ENCODE data around the gene COL4A1.

The COL4A1 gene

DNA sequence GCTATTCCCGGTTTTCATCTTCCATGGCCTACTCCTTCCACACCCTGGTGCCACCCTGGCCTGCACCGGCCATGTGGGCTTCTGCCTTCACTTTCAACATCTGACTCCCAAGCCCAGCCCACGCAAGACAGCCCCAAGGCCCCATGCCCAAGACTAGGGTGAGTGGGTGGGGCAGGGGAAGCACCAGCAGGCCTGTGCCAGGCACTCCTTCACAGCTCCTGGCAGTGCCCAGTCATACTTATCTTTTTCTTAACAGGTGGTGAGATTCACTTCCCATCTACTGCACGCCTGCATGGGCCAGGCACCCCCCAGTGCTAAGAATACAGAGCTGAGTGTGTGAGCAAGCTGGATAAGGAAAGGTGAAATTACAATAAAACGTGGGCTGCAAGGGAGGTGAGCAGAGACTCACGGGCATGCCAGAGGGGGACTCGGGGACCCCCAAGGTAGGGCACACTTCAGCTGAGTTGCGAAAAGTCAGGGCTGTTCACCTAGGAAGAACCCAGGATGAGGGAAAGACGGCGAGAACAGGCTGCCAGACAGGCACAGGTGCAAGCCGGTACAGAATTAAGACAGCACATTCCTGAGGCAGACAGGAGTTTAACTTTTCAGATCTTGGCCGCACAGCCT lies 55.7 kb downstream of the COL4A1 start:
- no peak for DNase-seq

DNA sequence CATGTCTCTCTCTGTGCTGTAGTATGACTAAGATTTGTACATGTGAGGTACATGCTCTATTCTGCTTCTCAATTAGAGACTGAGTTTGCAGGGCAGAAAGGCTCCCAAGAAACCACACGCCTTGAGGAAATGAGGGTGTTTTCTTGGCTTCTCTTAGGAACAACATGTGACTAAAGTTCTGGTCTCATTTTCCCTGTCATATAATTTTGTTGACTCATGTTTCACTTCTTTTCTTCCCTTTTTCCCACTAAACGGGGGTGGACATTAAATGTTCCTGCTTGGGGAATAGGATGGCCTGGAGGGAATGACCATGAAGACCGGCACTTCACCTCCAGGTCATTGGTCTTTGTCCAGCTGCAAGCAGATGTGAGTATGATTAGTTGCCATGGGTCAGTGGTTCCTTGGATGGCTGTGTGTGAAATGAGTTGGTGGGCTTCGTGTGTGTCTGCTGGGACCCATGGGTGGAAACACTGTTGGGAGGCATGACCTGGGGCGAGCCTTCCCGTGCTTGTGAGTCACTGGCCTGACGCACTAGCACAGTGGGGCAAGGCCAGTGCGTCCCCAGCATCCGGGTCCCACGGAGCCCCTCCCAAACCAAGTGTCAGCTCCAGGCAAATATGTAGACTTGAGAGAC lies 56.6 kb downstream of the COL4A1 start:
- DNase-seq: no peak

GRCh38 chr13:110249326-110249725 lies 57.6 kb downstream of the COL4A1 start:
- no peak for DNase-seq

DNA sequence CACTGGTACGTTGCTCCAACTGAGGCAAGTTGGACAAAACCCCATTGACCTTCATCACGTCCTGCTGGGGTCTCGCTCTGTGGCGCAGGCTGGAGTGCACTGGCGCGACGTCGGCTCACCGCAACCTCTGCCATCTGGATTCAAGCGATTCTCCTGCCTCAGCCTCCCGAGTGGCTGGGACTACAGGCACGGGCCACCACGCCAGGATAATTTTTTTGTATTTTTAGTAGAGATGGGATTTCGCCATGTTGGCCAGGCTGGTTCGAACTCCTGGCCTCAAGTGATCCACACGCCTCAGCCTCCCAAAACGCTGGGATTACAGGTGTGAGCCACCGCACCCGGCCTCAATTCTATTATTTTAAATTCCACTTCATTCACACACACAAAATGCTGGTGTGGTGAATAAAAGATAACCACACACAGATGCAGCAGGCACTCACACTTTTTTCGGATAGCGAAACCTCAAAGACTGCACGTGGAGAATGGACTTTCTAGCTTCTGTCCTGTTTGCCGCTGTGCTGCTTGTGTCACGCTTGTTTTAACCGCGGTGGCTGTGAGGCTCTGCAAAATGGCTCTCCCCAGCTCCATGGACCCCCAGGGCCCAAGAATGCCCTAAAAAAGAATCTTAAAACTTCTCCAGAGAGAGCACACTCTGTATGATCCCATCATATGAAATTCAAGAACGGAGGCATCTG lies 58.4 kb downstream of the COL4A1 start:
- no peak for DNase-seq

- DNase-seq: no peak
These were observed 60.4 kb downstream of the COL4A1 start for GRCh38 chr13:110246530-110246929.

DNA sequence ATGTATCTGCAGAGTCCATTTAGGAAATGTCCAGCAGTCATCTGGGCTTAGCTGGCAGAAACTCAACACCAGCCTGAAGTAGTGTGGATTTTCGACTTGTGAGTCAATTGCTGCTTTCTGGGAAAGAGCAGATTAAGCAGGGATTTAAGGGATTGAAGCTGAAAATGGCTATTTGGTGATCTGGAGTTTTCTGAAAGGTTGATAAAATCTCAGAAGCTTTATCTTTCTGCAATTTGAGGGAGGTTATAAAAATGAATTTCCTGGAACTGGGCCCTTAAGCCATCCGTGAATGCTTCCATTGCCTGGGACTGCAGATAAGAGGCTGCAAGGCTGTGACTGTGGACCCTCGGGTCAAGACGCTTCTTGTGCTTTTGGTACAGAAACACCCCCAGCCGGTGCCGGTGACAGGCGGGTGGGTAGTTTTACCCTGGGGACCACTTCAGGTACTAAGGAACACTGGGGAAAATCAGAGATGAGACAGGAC lies 61.5 kb downstream of the COL4A1 start:
- DNase-seq: no peak

DNA sequence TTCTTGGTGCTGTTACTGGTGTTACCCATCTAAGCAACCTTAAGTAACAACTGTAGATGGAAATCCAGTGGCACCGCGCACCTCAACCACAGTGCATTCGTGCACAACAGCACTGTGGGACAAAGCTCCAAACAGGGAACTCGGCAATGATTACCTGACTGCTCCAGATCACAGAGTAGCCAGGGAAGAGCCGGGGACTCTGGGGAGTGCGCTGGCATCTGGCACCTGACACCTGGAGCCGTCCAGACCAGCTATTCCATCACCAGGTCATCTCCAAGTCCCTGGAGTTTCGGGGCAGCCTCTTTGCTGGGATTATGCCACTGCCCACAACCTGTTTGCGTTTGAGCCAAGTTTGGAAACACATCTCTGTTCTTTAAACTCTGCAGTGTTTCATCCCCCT lies 62.0 kb downstream of the COL4A1 start:
- no peak for DNase-seq

GRCh38 chr13:110244071-110244830 lies 62.7 kb downstream of the COL4A1 start:
- DNase-seq: no peak

- no peak for DNase-seq
These were observed 64.3 kb downstream of the COL4A1 start for GRCh38 chr13:110242615-110243014.

DNA sequence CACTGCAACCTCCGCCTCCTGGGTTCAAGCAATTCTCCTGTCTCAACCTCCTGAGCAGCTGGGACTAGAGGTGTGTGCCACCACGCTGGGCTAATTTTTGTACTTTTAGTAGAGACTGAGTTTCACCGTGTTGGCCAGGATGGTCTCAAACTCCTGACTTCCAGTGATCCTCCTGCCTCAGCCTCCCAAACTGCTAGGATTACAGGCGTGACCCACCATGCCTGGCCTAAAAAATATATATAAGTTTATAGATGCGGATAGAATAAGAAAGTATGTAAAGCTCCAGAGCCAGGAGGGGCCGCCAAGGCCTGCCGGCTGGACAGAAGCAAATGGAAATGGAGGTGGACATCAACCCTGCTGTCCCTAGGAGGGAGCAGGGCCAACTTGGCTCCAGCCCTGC lies 66.0 kb downstream of the COL4A1 start:
- no peak for DNase-seq

DNA sequence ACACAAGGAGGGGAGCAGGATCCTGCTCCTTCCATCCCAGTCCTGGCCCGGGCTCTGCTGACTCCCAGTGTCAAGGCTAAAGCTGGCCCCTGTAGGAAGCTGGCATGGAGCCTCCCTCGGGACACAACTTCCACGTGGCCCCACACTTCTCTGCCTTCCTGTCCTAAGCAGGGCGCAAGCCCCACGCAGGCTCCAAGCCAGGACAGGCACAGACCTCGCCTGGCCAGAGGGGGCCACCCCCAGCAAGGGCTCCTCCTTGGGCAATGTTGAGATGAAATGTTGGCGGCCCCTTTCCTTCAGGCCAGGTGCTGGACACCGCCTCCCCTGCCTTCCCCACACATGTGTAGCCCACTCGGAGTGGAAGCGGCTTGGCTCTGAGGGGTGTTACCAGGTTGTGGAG lies 66.6 kb downstream of the COL4A1 start:
- no peak for DNase-seq

GRCh38 chr13:110239280-110240125 lies 67.5 kb downstream of the COL4A1 start:
- no peak for DNase-seq

GRCh38 chr13:110238818-110239195 lies 68.2 kb downstream of the COL4A1 start:
- DNase-seq: no peak

- no peak for DNase-seq
These were observed 68.8 kb downstream of the COL4A1 start for GRCh38 chr13:110237875-110238817.

- no peak for DNase-seq
These were observed 70.1 kb downstream of the COL4A1 start for GRCh38 chr13:110236831-110237261.

- DNase-seq: no peak
These were observed 70.5 kb downstream of the COL4A1 start for GRCh38 chr13:110236431-110236830.

GRCh38 chr13:110234532-110234931 lies 72.4 kb downstream of the COL4A1 start:
- no peak for DNase-seq

DNA sequence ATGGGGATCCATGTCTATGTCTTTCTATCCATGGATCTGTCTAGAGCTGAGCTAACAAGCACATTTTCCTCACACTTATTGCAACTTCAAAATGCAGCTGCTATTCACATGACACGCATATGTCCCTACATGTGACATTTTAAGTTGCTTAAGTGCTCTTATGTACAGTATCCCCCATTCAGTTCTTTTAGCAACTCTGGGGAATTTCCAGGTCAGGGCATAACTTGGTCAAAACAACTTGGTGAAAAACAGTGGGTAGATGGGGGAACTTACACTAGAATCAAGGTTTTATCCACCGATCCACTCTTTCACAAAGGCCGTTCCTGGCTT lies 73.0 kb downstream of the COL4A1 start:
- DNase-seq: no peak

DNA sequence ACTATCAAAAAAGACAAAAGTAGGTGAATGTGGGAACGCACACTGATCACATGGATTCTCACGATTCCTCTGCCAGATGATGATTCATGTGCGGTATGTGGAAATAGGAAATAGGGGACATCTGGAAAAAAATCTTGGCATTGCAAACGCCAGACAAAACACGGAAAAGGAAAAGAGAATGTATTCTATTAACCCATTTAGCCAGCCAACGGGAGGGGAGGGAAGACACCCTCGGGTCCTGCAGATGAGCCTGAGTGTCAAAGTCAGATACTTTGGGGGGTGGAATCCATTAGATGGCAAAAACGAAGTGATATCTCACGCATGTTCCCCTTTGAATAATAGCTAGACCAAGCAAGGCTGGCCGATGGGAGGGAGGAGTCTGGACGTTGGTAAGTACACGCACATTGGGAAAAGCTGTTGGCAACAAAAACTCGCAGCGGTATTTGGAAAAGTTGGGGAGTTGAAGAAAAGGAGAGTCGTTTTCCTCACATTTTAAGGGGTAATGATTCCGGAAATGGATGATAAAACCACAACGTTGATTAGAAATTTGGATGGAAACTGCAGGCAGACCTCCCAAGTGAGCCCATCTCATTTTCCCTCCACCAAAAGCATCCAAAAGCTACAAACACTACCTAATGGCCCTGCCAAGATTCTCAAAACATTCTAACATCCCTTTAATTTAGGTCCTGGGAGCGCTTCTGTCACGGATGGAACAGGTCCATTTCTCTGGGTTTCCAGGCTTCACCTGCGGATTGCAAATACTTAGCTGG lies 73.6 kb downstream of the COL4A1 start:
- no peak for DNase-seq

GRCh38 chr13:110232756-110233155 lies 74.2 kb downstream of the COL4A1 start:
- no peak for DNase-seq

DNA sequence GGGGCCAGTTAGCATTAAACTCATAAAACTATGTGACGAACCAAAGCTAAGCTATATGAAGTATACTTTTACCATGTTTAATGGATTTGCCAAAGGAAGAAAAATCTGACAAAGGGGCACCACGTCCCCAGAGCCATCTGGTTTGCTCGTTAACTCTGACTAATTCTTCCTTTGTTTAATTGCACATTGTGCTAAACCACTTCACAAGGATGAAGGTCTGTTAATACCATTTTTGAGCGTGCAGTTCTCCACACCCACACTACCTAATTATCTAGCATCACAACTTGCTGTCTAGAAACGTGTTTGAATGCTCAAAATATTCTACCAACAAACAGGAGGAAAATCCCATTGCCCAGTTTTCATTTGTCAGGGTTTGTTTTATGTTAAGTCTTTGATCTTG lies 74.8 kb downstream of the COL4A1 start:
- DNase-seq: no peak

Measured in NCI-H2171 (cell line).